ENCODE data around the gene RPF1. TPM values are rescaled to one million over a fixed set of nuclear protein-coding genes. Genes with fewer than 3 reads are reported as not detected.

Gene RPF1
- total RNA-seq, 3 donors from 2014 or later, result 33.6 to 44.6 (median 41.6) TPM

- Histone ChIP-seq H3K9me3 (no peaks in the 10 kb centered on the region), H3K36me3 (no peaks in the 10 kb centered on the region), H3K4me1 (no peaks in the 10 kb centered on the region), H3K27me3 (no peaks in the 10 kb centered on the region), H3K27ac (no peak overlapping the region), H3K4me3 (no peak overlapping the region)
- DNase-seq (ENCODE audit: low spot score in 2 of 2), result no peak
- TF ChIP-seq POLR2AphosphoS5 (IDR thresholded peaks at IDR 0.05) (no peak), POLR2A (IDR thresholded peaks at IDR 0.05) (no peak), CTCF (IDR thresholded peaks at IDR 0.05) (no peak)
- intact Hi-C loops (cut with DNase I; ENCODE audit: low total_unique reads), result loop anchor here (10.0 kb wide), 1 partner anchor 66 kb away; the partner anchor contains the start of gene CTBS
Observed at GRCh38 chr1:84509029-84509428, 30.0 kb downstream of the RPF1 start.

- intact Hi-C loops (cut with DNase I; ENCODE audit: low total_unique reads), result no loop called here
- TF ChIP-seq POLR2AphosphoS5 (IDR thresholded peaks at IDR 0.05), result no peak
- TF ChIP-seq CTCF (IDR thresholded peaks at IDR 0.05), result no peak
- TF ChIP-seq POLR2A (IDR thresholded peaks at IDR 0.05), result no peak
- H3K4me3 ChIP-seq, result no peak overlapping the region
- H3K27ac ChIP-seq, result no peak overlapping the region
- no peak for DNase-seq (ENCODE audit: low spot score in 2 of 2)
- H3K36me3 ChIP-seq, result no peaks in the 10 kb centered on the region
- H3K9me3 ChIP-seq, result no peaks in the 10 kb centered on the region
- H3K4me1 ChIP-seq, result no peaks in the 10 kb centered on the region
- H3K27me3 ChIP-seq, result no peaks in the 10 kb centered on the region
Observed at GRCh38 chr1:84510165-84510564, 31.1 kb downstream of the RPF1 start.

GRCh38 chr1:84510668-84511067 lies 31.6 kb downstream of the RPF1 start:
- Histone ChIP-seq H3K27me3 (no peaks in the 10 kb centered on the region), H3K9me3 (no peaks in the 10 kb centered on the region), H3K36me3 (no peaks in the 10 kb centered on the region), H3K4me3 (no peak overlapping the region), H3K4me1 (no peaks in the 10 kb centered on the region), H3K27ac (no peak overlapping the region)
- intact Hi-C loops (cut with DNase I; ENCODE audit: low total_unique reads), result no loop called here
- DNase-seq (ENCODE audit: low spot score in 2 of 2), result no peak
- no peak for TF ChIP-seq CTCF (IDR thresholded peaks at IDR 0.05)
- no peak for TF ChIP-seq POLR2AphosphoS5 (IDR thresholded peaks at IDR 0.05)
- no peak for TF ChIP-seq POLR2A (IDR thresholded peaks at IDR 0.05)

GRCh38 chr1:84524590-84524989 lies 45.5 kb downstream of the RPF1 start:
- TF ChIP-seq POLR2AphosphoS5 (IDR thresholded peaks at IDR 0.05) (no peak), POLR2A (IDR thresholded peaks at IDR 0.05) (no peak), CTCF (IDR thresholded peaks at IDR 0.05) (no peak)
- H3K27ac ChIP-seq, result no peak overlapping the region
- no peaks in the 10 kb centered on the region for H3K27me3 ChIP-seq
- no peaks in the 10 kb centered on the region for H3K4me1 ChIP-seq
- H3K9me3 ChIP-seq, result no peaks in the 10 kb centered on the region
- DNase-seq (ENCODE audit: low spot score in 2 of 2), result no peak
- H3K4me3 ChIP-seq, result no peak overlapping the region
- intact Hi-C loops (cut with DNase I; ENCODE audit: low total_unique reads), result no loop called here
- H3K36me3 ChIP-seq, result no peaks in the 10 kb centered on the region

- no peak overlapping the region for H3K27ac ChIP-seq
- TF ChIP-seq CTCF (IDR thresholded peaks at IDR 0.05), result no peak
- TF ChIP-seq POLR2A (IDR thresholded peaks at IDR 0.05), result no peak
- TF ChIP-seq POLR2AphosphoS5 (IDR thresholded peaks at IDR 0.05), result no peak
- no peaks in the 10 kb centered on the region for H3K36me3 ChIP-seq
- H3K9me3 ChIP-seq, result no peaks in the 10 kb centered on the region
- intact Hi-C loops (cut with DNase I; ENCODE audit: low total_unique reads), result no loop called here
- H3K4me3 ChIP-seq, result no peak overlapping the region
- H3K27me3 ChIP-seq, result no peaks in the 10 kb centered on the region
- no peak for DNase-seq (ENCODE audit: low spot score in 2 of 2)
- H3K4me1 ChIP-seq, result no peaks in the 10 kb centered on the region
Observed at GRCh38 chr1:84525779-84526178, 46.7 kb downstream of the RPF1 start.

All from breast epithelium (tissue), 4 donors.